Mesodermal cell (in vitro differentiated cells): ENCODE measurements around the gene PORCN.

Experiments used
- H3K27ac ChIP-seq: 2 replicates; pipeline ENCODE4 v1.7.0; 2013; ENCODE audit warnings: mild to moderate bottlenecking, low read depth, low read length, moderate library complexity; ENCODE audit not compliant: severe bottlenecking
- H3K36me3 ChIP-seq: 2 replicates; pipeline ENCODE4 v1.7.1; 2013; ENCODE audit warnings: mild to moderate bottlenecking, low read length, moderate library complexity; ENCODE audit not compliant: control insufficient read depth, insufficient read depth
- H3K4me1 ChIP-seq: one replicate; pipeline ENCODE4 v1.7.1; 2013; ENCODE audit warnings: mild to moderate bottlenecking, low read length; ENCODE audit not compliant: insufficient read depth, control insufficient read depth, poor library complexity, severe bottlenecking
- H3K4me3 ChIP-seq: 2 replicates; pipeline ENCODE4 v1.7.0; 2013; ENCODE audit warnings: low read length, control low read depth, mild to moderate bottlenecking; ENCODE audit not compliant: insufficient read depth, poor library complexity, severe bottlenecking; ENCODE audit errors: extremely low read depth
- H3K9me3 ChIP-seq: 2 replicates; pipeline ENCODE4 v1.7.1; 2013; ENCODE audit warnings: mild to moderate bottlenecking, low read length, moderate library complexity; ENCODE audit not compliant: control insufficient read depth
- WGBS, 2 experiments: methylation state at CpG; one replicate each; pipeline ENCODE4 v1.1.5; 2013; ENCODE audit warnings: missing lambda C conversion rate in 2 of 2; ENCODE audit not compliant: insufficient coverage in 2 of 2; 5-methylcytosine and 5-hydroxymethylcytosine counted together

The PORCN gene

GRCh38 chrX:48491809-48492208 is 17.0 kb upstream of the PORCN start:
- H3K4me3 ChIP-seq, result no peak overlapping the region
- no peaks in the 10 kb centered on the region for H3K36me3 ChIP-seq
- H3K9me3 ChIP-seq, result no peaks in the 10 kb centered on the region
- H3K27ac ChIP-seq, result peak overlapping the region; percentile 69
- WGBS, 2 experiments, result 92 to 94% methylated on average over 3 to 5 of the region's 9 CpGs
- H3K4me1 ChIP-seq, result peaks cover 6% of the 10 kb centered on the region

GRCh38 chrX:48492293-48492910 is 16.4 kb upstream of the PORCN start:
- no peaks in the 10 kb centered on the region for H3K9me3 ChIP-seq
- peaks cover 6% of the 10 kb centered on the region for H3K4me1 ChIP-seq
- 69 to 91% methylated on average over 1 to 4 of the region's 7 CpGs for WGBS, 2 experiments
- peak overlapping the region; percentile 69 for H3K27ac ChIP-seq
- no peak overlapping the region for H3K4me3 ChIP-seq
- H3K36me3 ChIP-seq, result no peaks in the 10 kb centered on the region

GRCh38 chrX:48493890-48494364 is 14.9 kb upstream of the PORCN start:
- Histone ChIP-seq H3K27ac (no peak overlapping the region), H3K4me3 (no peak overlapping the region), H3K9me3 (no peaks in the 10 kb centered on the region), H3K36me3 (no peaks in the 10 kb centered on the region), H3K4me1 (peaks cover 12% of the 10 kb centered on the region)
- WGBS, 2 experiments, result 60 to 65% methylated on average over 5 to 7 of the region's 10 CpGs

GRCh38 chrX:48496660-48497059 is 12.1 kb upstream of the PORCN start:
- Histone ChIP-seq H3K4me1 (peaks cover 12% of the 10 kb centered on the region), H3K27ac (no peak overlapping the region), H3K4me3 (no peak overlapping the region), H3K9me3 (no peaks in the 10 kb centered on the region), H3K36me3 (no peaks in the 10 kb centered on the region)
- WGBS, 2 experiments, result 100% methylated on average over 1 to 3 of the region's 4 CpGs

- Histone ChIP-seq H3K27ac (no peak overlapping the region), H3K4me3 (no peak overlapping the region), H3K36me3 (no peaks in the 10 kb centered on the region), H3K4me1 (peaks cover 10% of the 10 kb centered on the region), H3K9me3 (no peaks in the 10 kb centered on the region)
- WGBS, 2 experiments, result 100% methylated on average over 1 of the region's 5 CpGs; no CpG with 5 or more reads in 1 of the 2 experiments
Observed at GRCh38 chrX:48497871-48498270, 10.9 kb upstream of the PORCN start.

- no peak overlapping the region for H3K4me3 ChIP-seq
- no peaks in the 10 kb centered on the region for H3K9me3 ChIP-seq
- WGBS, 2 experiments, result 45% methylated on average over 2 to 4 of the region's 6 CpGs
- H3K27ac ChIP-seq, result no peak overlapping the region
- peaks cover 6% of the 10 kb centered on the region for H3K4me1 ChIP-seq
- no peaks in the 10 kb centered on the region for H3K36me3 ChIP-seq
Observed at GRCh38 chrX:48498374-48498809, 10.4 kb upstream of the PORCN start.

GRCh38 chrX:48504261-48504660 is 4.5 kb upstream of the PORCN start:
- Histone ChIP-seq H3K4me3 (no peak overlapping the region), H3K4me1 (peaks cover 5% of the 10 kb centered on the region), H3K27ac (no peak overlapping the region), H3K9me3 (no peaks in the 10 kb centered on the region), H3K36me3 (no peaks in the 10 kb centered on the region)
- no CpG with 5 or more reads among the region's 7 CpGs for WGBS, 2 experiments

GRCh38 chrX:48505481-48505880 is 3.3 kb upstream of the PORCN start:
- no peaks in the 10 kb centered on the region for H3K9me3 ChIP-seq
- H3K36me3 ChIP-seq, result no peaks in the 10 kb centered on the region
- 67 to 83% methylated on average over 1 of the region's 5 CpGs for WGBS, 2 experiments
- peaks cover 5% of the 10 kb centered on the region for H3K4me1 ChIP-seq
- H3K4me3 ChIP-seq, result no peak overlapping the region
- H3K27ac ChIP-seq, result no peak overlapping the region

GRCh38 chrX:48507246-48507645 is 1.5 kb upstream of the PORCN start:
- Histone ChIP-seq H3K9me3 (no peaks in the 10 kb centered on the region), H3K4me3 (no peak overlapping the region), H3K36me3 (no peaks in the 10 kb centered on the region), H3K27ac (no peak overlapping the region), H3K4me1 (peaks cover 5% of the 10 kb centered on the region)
- WGBS, 2 experiments, result 94% methylated on average over 2 of the region's 5 CpGs; no CpG with 5 or more reads in 1 of the 2 experiments

- WGBS, 2 experiments, result 3 to 25% methylated on average over 2 to 8 of the region's 16 CpGs
- Histone ChIP-seq H3K4me1 (peaks cover 9% of the 10 kb centered on the region), H3K4me3 (peak overlapping the region; percentile 54), H3K27ac (no peak overlapping the region), H3K36me3 (peaks cover 2% of the 10 kb centered on the region), H3K9me3 (no peaks in the 10 kb centered on the region)
Observed at GRCh38 chrX:48509245-48509590, 426 bp downstream of the PORCN start.

- Histone ChIP-seq H3K4me3 (peak overlapping the region; percentile 54), H3K9me3 (no peaks in the 10 kb centered on the region), H3K4me1 (peaks cover 9% of the 10 kb centered on the region), H3K36me3 (peaks cover 7% of the 10 kb centered on the region), H3K27ac (no peak overlapping the region)
- WGBS, 2 experiments, result 67 to 83% methylated on average over 9 to 11 of the region's 11 CpGs
Observed at GRCh38 chrX:48509619-48510018, 827 bp downstream of the PORCN start.
